ENCODE results near the gene EIF3A. TPM values are rescaled to one million over a fixed set of nuclear protein-coding genes. Genes with fewer than 3 reads are reported as not detected.

EIF3A gene
- total and polyA plus RNA-seq, 4 donors, result 27.5 to 88.9 (median 47.6) TPM

GRCh38 chr10:119041326-119041725 lies 39.3 kb downstream of the EIF3A start:
- Histone ChIP-seq H3K36me3 (ENCODE audit: control insufficient read depth in 4 of 4, insufficient read depth in 3 of 4, low read depth in 1 of 4, low read length in 3 of 4) (peaks cover 35 to 82% (median 72%) of the 10 kb centered on the region in 4 donors), H3K27ac (ENCODE audit: low read depth in 1 of 2, low read length in 2 of 2) (no peak overlapping the region), H3K4me1 (ENCODE audit: control insufficient read depth in 4 of 4, insufficient read depth in 4 of 4, low read length in 3 of 4) (no peaks in the 10 kb centered on the region), H3K27me3 (ENCODE audit: control insufficient read depth in 4 of 4, insufficient read depth in 4 of 4, low read length in 3 of 4) (no peaks in the 10 kb centered on the region), H3K9me3 (ENCODE audit: control insufficient read depth in 4 of 4, low read length in 3 of 4) (no peaks in the 10 kb centered on the region), H3K4me3 (ENCODE audit: low read depth in 1 of 3, low read length in 3 of 3) (no peak overlapping the region), H3K9ac (ENCODE audit: low read depth in 1 of 2, low read length in 2 of 2) (no peak overlapping the region)
- no peak for DNase-seq (ENCODE audit: low spot score)
- WGBS, result 96% methylated on average over 4 of the region's 4 CpGs
- TF ChIP-seq, protein P1, sequence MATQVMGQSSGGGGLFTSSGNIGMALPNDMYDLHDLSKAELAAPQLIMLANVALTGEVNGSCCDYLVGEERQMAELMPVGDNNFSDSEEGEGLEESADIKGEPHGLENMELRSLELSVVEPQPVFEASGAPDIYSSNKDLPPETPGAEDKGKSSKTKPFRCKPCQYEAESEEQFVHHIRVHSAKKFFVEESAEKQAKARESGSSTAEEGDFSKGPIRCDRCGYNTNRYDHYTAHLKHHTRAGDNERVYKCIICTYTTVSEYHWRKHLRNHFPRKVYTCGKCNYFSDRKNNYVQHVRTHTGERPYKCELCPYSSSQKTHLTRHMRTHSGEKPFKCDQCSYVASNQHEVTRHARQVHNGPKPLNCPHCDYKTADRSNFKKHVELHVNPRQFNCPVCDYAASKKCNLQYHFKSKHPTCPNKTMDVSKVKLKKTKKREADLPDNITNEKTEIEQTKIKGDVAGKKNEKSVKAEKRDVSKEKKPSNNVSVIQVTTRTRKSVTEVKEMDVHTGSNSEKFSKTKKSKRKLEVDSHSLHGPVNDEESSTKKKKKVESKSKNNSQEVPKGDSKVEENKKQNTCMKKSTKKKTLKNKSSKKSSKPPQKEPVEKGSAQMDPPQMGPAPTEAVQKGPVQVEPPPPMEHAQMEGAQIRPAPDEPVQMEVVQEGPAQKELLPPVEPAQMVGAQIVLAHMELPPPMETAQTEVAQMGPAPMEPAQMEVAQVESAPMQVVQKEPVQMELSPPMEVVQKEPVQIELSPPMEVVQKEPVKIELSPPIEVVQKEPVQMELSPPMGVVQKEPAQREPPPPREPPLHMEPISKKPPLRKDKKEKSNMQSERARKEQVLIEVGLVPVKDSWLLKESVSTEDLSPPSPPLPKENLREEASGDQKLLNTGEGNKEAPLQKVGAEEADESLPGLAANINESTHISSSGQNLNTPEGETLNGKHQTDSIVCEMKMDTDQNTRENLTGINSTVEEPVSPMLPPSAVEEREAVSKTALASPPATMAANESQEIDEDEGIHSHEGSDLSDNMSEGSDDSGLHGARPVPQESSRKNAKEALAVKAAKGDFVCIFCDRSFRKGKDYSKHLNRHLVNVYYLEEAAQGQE (IDR thresholded peaks at IDR 0.05), result no peak
- no peak for TF ChIP-seq SP1 (IDR thresholded peaks at IDR 0.05)
- TF ChIP-seq HNF4A (conservative IDR thresholded peaks at IDR 0.05), result no peak
- TF ChIP-seq, protein P2, sequence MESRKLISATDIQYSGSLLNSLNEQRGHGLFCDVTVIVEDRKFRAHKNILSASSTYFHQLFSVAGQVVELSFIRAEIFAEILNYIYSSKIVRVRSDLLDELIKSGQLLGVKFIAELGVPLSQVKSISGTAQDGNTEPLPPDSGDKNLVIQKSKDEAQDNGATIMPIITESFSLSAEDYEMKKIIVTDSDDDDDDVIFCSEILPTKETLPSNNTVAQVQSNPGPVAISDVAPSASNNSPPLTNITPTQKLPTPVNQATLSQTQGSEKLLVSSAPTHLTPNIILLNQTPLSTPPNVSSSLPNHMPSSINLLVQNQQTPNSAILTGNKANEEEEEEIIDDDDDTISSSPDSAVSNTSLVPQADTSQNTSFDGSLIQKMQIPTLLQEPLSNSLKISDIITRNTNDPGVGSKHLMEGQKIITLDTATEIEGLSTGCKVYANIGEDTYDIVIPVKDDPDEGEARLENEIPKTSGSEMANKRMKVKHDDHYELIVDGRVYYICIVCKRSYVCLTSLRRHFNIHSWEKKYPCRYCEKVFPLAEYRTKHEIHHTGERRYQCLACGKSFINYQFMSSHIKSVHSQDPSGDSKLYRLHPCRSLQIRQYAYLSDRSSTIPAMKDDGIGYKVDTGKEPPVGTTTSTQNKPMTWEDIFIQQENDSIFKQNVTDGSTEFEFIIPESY (IDR thresholded peaks at IDR 0.05), result no peak
- TF ChIP-seq YY1 (IDR thresholded peaks at IDR 0.05), result no peak
- TF ChIP-seq RXRA (IDR thresholded peaks at IDR 0.05), result no peak
- no peak for TF ChIP-seq RAD21 (IDR thresholded peaks at IDR 0.05)
- TF ChIP-seq CTCF (IDR thresholded peaks at IDR 0.05; ENCODE audit: low read depth, low read length, missing input control), result no peak

GRCh38 chr10:119039161-119039560 lies 41.5 kb downstream of the EIF3A start:
- no peaks in the 10 kb centered on the region for H3K27me3 ChIP-seq (ENCODE audit: control insufficient read depth in 4 of 4, insufficient read depth in 4 of 4, low read length in 3 of 4)
- H3K9ac ChIP-seq (ENCODE audit: low read depth in 1 of 2, low read length in 2 of 2), result no peak overlapping the region
- TF ChIP-seq FOXA1 (IDR thresholded peaks at IDR 0.05) (no peak), RXRA (IDR thresholded peaks at IDR 0.05) (no peak), NR2F2 (IDR thresholded peaks at IDR 0.05) (no peak), HNF4G (IDR thresholded peaks at IDR 0.05) (no peak), EGR1 (IDR thresholded peaks at IDR 0.05; ENCODE audit: low read depth in 2 of 2) (no peak), ATF3 (IDR thresholded peaks at IDR 0.05) (no peak), CTCF (IDR thresholded peaks at IDR 0.05; ENCODE audit: low read depth, low read length, missing input control) (no peak)
- TF ChIP-seq, protein P1 (IDR thresholded peaks at IDR 0.05), result no peak
- TF ChIP-seq, protein P2 (IDR thresholded peaks at IDR 0.05), result no peak
- no peak for DNase-seq (ENCODE audit: low spot score)
- WGBS, result 87% methylated on average over 1 of the region's 1 CpG
- no peak overlapping the region for H3K27ac ChIP-seq (ENCODE audit: low read depth in 1 of 2, low read length in 2 of 2)
- H3K4me3 ChIP-seq (ENCODE audit: low read depth in 1 of 3, low read length in 3 of 3), result no peak overlapping the region
- H3K9me3 ChIP-seq (ENCODE audit: control insufficient read depth in 4 of 4, low read length in 3 of 4), result no peaks in the 10 kb centered on the region
- peaks cover 29 to 79% (median 73%) of the 10 kb centered on the region in 4 donors for H3K36me3 ChIP-seq (ENCODE audit: control insufficient read depth in 4 of 4, insufficient read depth in 3 of 4, low read depth in 1 of 4, low read length in 3 of 4)
- no peaks in the 10 kb centered on the region for H3K4me1 ChIP-seq (ENCODE audit: control insufficient read depth in 4 of 4, insufficient read depth in 4 of 4, low read length in 3 of 4)

Data from liver (tissue), 9 donors.